ENCODE data around the gene GTF2IRD1.
"Not testable (repeated sequence)": the region's sequence is repeated elsewhere in the genome, so short reads cannot be mapped to it uniquely, and the experiment has no call there.

GRCh38 chr7:74553596-74554012, 99.9 kb downstream of the GTF2IRD1 start:
- not testable (repeated sequence) for TF ChIP-seq CTCF, POLR2A (IDR thresholded peaks at IDR 0.05)
